ENCODE measurements around the gene ADIRF.
A peak's percentile ranks its signal among the peaks of the same experiment; 100 is the strongest.
"Not testable (repeated sequence)": the region's sequence is repeated elsewhere in the genome, so short reads cannot be mapped to it uniquely, and the experiment has no call there.

ADIRF gene

GRCh38 chr10:86961481-86962091, 6.7 kb upstream of the ADIRF start:
- DNase-seq = no peak

GRCh38 chr10:86962136-86962980, 5.9 kb upstream of the ADIRF start:
- no peak for DNase-seq

GRCh38 chr10:86962981-86963310, 5.3 kb upstream of the ADIRF start:
- DNase-seq = no peak

- no peak for DNase-seq
These were observed 4.9 kb upstream of the ADIRF start for GRCh38 chr10:86963341-86963919.

DNA sequence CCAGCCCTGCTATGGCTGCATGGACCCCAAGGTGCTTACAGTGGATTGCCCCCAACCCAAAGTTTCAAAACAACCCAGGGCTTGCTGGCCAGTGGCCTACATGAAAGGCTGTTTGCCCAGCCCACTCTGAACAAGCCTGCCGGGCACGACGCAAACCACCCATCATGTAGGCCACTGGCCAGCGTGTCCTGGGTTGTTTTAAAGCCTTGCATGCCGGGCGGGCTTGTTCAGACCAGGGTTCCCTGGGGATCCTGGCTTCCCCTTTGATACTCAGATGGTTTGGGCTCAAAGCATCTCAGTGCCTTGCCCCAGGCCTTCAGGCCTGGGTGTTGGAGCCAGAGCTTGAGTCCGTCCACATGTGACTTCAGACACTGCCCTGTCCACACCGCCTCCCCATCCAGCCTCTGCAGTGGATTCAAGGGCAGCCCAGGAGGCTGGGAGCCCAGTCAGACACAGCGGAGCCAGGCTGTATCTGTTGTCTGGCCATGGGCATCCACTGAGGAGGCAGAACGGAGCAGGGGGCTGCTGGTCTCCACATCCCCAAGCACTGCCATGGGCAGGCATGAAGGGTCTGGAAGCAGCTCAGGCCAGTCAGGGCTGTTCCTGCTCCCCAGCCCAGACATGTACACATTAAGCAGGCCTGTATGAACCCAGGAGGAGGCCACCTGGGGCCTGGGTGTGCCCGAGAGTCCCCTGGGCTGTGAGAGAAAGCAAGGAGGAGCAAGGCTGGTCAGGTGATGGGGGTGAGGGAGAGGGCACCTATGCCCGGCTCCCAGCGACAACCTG, 4.0 kb upstream of the ADIRF start:
- DNase-seq = no peak

- DNase-seq = no peak
These were observed 3.5 kb upstream of the ADIRF start for GRCh38 chr10:86964847-86965190.

- no peak for DNase-seq
These were observed 2.2 kb upstream of the ADIRF start for GRCh38 chr10:86965986-86966654.

DNA sequence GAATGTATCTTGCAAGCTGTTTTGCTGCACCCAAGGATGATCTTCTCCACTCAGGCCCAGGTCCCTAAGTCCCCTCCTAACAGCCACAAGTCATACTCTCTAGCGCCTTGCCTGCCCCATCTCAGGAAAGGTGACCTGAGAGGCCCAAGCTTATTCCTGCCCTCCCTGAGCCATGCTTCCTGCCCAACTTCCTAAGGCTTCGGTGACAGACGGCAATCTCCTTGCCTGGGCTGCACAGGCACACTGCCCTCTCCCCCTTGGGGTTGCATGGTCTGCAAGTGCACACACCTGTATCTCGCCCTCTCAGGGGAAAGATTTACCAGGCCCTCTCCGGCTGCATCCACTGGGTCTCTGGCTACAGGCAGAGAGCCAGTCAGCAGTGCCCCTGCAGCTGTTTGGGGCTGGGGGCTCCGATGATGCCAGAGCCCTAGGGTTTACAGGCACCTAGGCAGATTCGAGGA, 771 bp upstream of the ADIRF start:
- DNase-seq = no peak

GRCh38 chr10:86968994-86969355, 693 bp downstream of the ADIRF start:
- DNase-seq = no peak

DNA sequence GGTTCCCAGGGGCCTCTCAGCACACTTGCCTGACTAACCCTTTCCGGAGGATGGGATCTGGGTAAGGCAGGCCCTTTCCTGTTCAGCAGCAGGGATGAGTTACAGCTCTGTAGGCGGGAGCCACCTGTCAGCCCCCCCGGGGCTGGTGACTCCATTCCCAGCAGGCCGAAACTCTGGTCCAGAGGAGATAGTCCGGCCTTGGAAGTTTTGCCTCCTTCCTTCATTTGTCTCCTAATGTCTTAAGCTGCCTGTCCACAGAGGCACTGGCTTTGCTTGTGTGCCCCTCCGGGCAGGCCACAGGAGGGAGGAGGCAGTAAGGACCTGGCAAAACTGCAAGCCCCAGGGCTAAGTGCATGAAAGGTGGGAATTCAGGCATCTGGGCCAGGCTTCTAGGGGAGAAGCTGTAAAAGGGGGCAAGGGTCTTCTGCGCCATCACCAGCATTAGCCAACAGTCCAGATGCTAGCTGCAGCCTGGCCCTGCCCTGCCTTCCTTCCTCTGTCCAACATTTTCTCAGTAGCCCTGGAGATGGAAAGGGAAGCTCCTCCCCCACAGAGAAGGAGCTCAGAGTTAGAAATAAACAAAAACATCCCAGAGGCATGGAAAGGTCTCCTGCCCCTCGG, 1.2 kb downstream of the ADIRF start:
- peak; percentile 27 for DNase-seq

DNA sequence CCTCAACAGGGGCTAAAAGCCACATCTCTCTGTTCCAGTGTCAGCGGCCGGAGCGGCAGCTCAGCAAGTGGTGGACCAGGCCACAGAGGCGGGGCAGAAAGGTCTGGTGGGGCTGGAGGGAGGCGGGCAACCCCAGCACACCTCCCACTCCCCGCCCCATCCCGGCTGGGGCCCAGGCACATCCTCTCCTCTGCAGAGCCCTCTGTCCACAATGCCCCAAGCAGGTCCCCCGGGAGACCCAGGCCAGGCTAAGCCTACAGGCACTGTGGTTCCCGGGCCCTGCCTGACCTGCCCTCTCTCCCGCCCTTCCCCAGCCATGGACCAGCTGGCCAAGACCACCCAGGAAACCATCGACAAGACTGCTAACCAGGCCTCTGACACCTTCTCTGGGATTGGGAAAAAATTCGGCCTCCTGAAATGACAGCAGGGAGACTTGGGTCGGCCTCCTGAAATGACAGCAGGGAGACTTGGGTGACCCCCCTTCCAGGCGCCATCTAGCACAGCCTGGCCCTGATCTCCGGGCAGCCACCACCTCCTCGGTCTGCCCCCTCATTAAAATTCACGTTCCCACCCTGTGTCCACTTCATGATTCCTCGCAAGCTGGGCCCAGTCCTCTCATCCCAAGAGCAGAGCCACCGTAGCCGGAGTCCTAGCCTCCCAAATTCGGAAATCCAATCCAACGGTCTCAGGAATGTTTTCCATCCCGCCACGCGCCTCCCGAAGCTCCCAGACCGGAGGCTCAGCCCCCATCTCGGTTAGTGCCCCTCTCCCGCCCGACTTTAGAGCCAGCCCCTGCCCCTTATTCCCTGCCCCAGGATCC, 2.1 kb downstream of the ADIRF start:
- peak; percentile 57 for DNase-seq

DNA sequence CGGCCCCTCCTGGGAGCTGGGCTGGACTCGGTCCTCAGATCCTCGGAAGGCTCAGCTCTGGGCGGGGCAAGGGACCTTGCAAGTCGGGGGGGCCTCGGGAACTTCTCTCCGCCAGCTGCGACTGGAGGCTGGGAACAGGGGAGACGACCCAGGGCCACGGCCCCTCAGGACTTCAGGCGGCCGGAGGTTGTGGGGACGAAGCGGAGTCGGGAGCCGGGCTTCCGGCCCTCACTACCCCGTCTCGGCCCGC, 2.6 kb downstream of the ADIRF start:
- DNase-seq = no peak

- DNase-seq = peak; percentile 89
These were observed 3.1 kb downstream of the ADIRF start for GRCh38 chr10:86971232-86971991.

GRCh38 chr10:86972613-86973380, 4.5 kb downstream of the ADIRF start:
- DNase-seq = no peak

DNA sequence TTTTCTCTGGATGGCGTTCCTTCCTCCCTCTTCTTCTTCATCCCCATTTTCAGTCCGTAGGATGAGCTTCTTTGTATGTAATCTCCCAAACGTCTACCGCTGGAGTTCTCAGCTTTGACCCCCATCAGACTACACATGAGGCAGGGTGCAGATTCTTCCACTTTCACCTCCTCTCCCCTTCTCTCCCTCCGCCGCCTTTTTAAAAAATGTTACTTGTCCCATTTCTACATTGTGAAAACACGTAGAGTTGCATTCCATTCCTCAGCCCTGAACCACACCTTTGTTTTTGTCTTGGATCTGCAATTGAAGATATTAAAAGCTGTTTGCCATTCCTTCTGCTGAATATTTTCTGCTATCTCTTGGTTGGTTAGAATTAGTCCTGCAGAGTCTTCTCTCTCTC, 6.2 kb downstream of the ADIRF start:
- DNase-seq = no peak

DNA sequence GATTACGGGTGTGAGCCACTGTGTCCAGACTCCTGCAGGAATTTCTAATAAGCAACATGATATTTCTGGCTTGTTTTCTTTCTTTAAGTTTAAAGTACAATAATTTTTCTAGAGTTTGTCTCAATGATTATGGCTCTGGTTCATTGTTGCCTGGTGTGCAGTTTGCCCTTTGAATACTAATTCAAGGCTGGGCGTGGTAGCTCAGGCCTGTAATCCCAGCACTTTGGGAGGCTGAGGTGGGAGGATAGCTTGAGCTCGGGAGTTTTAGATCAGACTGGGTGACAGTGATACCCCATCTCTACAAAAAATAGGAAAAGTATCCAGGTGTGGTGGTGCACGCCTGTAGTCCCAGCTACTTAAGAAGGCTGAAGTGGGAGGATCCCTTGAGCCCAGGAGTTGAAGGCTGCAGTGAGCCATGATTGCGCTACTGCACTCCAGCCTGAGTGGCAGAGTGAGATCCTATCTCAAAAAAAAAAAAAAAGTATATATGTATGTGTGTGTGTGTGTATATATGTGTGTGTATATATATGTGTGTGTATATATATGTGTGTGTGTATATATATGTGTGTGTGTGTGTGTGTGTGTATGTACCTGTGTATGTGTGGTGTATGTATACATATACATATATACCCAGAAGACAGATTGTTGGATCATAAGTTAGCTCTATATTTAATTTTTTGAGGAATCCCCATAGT, 8.2 kb downstream of the ADIRF start:
- DNase-seq = no peak

- DNase-seq = not testable (repeated sequence)
These were observed 10.2 kb downstream of the ADIRF start for GRCh38 chr10:86978457-86978856.

GRCh38 chr10:86979296-86979818, 11.1 kb downstream of the ADIRF start:
- DNase-seq = no peak

DNA sequence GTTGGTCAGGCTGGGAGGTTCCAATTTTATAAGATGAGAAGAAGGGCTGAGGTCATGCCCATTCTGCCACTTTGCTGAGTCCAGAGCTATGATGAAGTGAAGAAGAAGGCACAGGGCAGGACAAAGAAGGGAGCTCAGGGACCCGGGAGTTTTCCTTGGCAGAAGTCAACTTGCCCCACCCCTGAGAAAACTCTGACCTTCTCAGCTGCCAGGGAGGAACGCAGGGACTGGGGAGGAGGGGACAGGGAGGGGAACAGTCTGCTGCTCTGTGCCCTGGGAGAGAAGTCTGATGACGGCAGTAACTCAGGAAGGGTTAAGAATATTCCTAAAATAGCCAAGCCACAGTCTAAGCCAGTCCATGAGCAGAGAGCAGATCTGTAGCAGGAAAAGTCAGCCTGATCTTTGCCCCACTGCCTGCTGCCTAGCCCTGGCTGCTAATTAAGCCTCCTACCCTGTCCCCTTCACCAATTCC, 11.7 kb downstream of the ADIRF start:
- DNase-seq = peak; percentile 82
